COLO668 (cell line): ENCODE results near the gene PIM3.

Experiments
- DNase-seq: peaks from one replicate; lab custom pipeline; 2025; ENCODE audit not compliant: unreplicated experiment; lab: John Stamatoyannopoulos, UW

The PIM3 gene

GRCh38 chr22:49942565-49943404, 17.8 kb upstream of the PIM3 start:
- DNase-seq: peak; percentile 29

DNA sequence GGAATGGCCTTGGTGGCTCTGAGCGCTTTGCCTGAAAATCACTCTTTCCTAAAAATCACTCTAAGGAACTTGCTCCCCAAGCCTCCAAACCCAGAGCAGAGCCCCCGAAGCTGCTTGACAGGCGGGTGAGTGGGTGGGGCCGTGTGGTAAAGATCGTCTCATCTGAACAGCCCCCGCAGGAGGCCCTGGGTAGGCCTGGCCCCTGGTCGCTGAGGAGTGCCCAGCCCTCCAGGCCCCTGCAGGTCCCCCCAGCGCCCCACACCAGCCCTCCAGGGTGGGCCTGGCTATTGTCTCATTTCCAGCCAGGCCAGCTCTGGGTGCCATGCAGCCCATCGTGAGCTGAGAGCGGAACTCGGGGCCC, 17.2 kb upstream of the PIM3 start:
- no peak for DNase-seq

- no peak for DNase-seq
These were observed 16.7 kb upstream of the PIM3 start for GRCh38 chr22:49943771-49944398.

DNA sequence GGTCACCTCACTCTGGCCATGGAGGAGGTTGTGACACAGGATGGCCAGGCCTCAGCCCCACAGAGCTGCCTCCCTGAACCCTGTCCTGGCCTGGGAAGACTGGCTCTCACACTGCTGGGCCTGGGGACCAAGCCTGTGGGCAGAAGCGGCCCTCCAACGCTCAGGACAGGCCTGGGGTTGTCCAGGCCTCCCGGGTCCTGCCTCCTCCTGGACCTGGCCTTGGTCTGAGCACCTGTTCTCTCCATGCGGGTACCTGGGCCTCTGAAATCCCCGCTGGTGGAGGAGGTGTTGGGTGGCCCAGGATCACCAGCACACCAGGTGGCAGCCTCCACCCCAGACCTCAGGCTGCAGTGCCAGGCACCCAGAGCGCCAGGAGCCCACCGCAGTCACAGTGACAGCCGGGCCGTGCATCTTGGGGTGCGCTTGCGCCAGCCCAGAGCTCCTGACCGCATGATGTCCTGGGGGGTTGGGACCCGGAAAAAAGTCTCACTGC, 16.1 kb upstream of the PIM3 start:
- no peak for DNase-seq

- peak; percentile 18 for DNase-seq
These were observed 15.4 kb upstream of the PIM3 start for GRCh38 chr22:49945042-49945794.

- DNase-seq: peak; percentile 80
These were observed 13.8 kb upstream of the PIM3 start for GRCh38 chr22:49946612-49947295.

- no peak for DNase-seq
These were observed 13.3 kb upstream of the PIM3 start for GRCh38 chr22:49947296-49947622.

- peak; percentile 31 for DNase-seq
These were observed 12.2 kb upstream of the PIM3 start for GRCh38 chr22:49948116-49948957.

DNA sequence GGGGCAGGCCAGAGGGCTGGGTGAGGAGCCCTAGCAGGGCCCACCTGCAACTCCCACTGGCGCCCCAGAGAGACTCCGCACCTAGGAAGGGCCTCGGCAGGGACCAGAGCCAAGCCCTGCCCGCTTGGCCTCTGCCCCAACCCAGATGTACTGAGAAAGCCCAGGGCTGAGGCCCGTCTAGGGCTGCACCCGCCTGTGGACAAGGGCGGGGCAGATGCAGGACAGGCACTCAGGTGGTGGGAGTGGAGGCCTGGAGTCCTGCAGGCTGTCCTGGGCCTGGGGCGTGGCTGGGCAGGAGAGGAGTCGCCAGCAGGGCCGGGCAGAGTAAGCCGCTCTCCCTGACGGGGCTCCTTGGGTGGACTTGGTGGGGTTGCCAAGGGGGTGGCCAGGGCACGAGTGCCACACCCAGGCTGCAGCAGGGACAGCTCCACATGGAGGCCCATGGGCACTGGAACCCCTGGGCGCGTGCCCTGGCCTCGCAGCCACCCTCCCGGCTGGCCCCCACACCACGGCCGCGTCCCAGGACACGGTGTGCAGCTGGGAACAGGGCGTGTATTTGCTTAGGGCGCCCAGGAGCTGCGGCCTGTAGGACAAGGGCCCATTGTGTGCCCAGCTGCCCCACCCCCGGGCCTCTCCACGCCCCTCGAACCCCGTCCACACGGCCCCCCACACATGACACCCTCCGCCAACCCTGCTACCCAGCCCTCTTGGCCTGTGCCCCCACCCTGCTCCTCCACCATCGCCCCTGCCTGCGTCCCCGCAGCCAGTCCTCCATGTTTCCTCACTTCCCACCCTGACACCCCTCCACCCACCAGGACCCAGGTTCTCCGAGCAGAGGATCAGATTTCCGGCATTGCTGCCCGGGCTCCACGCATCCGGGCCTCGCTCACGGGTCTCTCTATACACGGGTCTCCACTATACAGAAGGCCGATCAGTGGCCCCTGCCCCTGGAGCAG, 11.3 kb upstream of the PIM3 start:
- DNase-seq: peak; percentile 53

DNA sequence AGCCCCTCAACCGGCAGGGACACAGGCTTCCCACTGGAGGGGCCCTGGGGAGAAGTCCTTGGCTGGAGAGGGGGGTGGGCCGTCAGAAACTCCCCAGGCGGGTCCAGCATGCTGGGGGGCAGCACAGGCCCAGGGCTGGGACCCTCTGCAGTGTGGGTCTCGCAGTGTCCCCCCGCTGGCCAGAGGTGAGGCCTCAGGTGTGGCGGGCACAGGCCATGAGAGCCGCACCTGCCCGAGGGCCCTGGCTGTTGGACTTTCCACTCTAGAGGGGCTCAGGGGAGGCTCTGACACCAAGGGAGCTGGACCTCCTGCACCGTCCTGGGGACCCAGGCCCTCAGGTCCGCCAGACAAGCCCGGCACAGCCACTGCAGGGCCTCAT, 10.7 kb upstream of the PIM3 start:
- DNase-seq: no peak

- DNase-seq: no peak
These were observed 10.1 kb upstream of the PIM3 start for GRCh38 chr22:49950396-49950994.

GRCh38 chr22:49951000-49951677, 9.4 kb upstream of the PIM3 start:
- DNase-seq: peak; percentile 88

GRCh38 chr22:49951678-49951985, 8.9 kb upstream of the PIM3 start:
- no peak for DNase-seq

GRCh38 chr22:49951986-49952896, 8.3 kb upstream of the PIM3 start:
- no peak for DNase-seq

DNA sequence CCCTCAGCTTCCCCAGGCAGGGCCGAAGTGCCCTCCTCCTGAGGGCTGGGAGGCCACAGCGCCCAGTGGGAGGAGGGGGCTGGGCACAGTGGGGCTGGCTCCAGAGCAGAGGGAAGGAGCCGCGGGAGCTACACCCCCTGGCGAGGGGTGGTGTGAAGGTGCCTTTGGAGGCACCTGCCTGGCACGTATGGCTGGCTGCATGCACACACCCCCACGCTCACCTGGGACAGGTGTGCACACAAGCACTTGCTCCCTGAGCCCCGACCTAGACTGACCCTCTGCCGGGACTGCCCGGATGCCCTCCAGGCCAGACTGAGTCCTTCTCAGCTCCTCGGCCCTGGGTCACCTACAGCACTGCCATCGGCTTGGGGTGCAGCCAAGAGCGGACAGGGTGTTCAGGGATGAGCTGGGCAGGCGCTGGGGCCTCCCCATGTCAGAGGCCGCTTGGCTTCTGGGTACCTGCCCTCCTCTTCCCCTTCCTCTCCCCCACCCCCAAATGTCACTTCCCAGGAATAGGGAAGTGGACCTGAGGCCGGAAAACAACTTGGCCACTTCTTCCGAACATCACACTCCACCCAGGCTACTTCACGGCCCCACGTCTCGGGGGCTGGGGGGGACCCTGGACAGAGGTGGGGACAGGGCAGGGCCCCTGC, 7.4 kb upstream of the PIM3 start:
- DNase-seq: peak; percentile 74

DNA sequence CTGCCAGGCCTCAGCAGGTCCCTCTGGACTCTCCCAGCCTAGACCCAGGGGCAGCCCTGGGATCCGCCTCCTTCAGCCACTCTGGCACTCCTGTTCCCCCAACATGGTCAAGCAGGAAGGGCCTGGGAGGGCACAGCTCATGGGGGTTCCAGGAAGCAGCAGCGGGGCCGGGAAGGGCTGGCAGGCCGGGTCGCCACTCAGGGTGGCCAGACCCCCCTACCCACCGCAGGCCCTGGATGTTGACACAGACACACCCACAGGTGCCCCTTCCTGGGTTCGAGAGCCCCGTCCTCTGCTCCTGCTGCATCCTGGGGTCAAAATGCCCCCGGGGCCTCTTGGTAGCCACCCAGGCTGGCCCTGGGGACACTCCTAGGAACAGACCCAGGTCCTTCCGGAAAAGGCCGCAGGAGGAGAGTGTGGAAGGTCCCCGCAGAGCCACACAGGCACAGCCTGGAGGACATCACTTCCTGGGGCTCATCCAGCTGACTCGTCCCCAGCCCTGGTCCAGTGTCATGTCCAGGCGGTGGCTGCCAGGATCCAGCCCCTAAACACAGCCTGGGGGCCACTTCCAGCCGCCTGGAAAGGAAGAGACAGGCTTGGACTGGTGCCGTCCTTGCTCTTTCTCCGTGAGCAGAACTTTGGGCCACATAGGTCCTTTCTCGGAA, 6.8 kb upstream of the PIM3 start:
- no peak for DNase-seq
